ENCODE results near the gene ITPA. TPM values are rescaled to one million over a fixed set of nuclear protein-coding genes. Genes with fewer than 3 reads are reported as not detected.

Gene ITPA
- 8.6 and 20.5 TPM in 2 replicates for polyA plus RNA-seq

GRCh38 chr20:3209257-3209945, at the start of gene ITPA:
TSS of gene ITPA (plus strand) at chr20:3209498. CDS start at chr20:3209552, 54 bp downstream.

GRCh38 chr20:3172933-3173609, 36.2 kb upstream of the ITPA start, which contains the start of gene LZTS3:
TSS of gene LZTS3 (minus strand) at chr20:3173549. CDS start at chr20:3167163, 6,386 bp downstream.

GRCh38 chr20:3204124-3204794, 5.0 kb upstream of the ITPA start, which contains the start of gene DDRGK1:
TSS of gene DDRGK1 (minus strand) at chr20:3204682. CDS start at chr20:3204627, 55 bp downstream.

GRCh38 chr20:3239026-3239866, 29.9 kb downstream of the ITPA start, which contains the start of gene SLC4A11:
TSS of gene SLC4A11 (minus strand) at chr20:3239190. CDS start at chr20:3239137, 53 bp downstream.

Other genes starting within 250 kb of the ITPA start
- gene GNRH2, start 165.9 kb upstream of the ITPA start, polyA plus RNA-seq: not detected in 2 replicates
- gene MRPS26, start 163.4 kb upstream of the ITPA start, polyA plus RNA-seq: 17.0 and 27.5 TPM in 2 replicates
- not detected in 2 replicates for gene OXT, start 137.9 kb upstream of the ITPA start, polyA plus RNA-seq
- not detected in 2 replicates for gene AVP, start 124.8 kb upstream of the ITPA start, polyA plus RNA-seq
- gene FASTKD5, start 49.6 kb upstream of the ITPA start, polyA plus RNA-seq: 9.1 and 14.6 TPM in 2 replicates
- gene UBOX5, start 49.6 kb upstream of the ITPA start, polyA plus RNA-seq: 1.1 and 3.0 TPM in 2 replicates
- gene LZTS3, start 35.9 kb upstream of the ITPA start, polyA plus RNA-seq: 1.3 and 5.0 TPM in 2 replicates
- gene DDRGK1, start 4.8 kb upstream of the ITPA start, polyA plus RNA-seq: 36.2 and 44.5 TPM in 2 replicates
- gene SLC4A11, start 29.7 kb downstream of the ITPA start, polyA plus RNA-seq: 0.34 and 1.2 TPM in 2 replicates
- 3.0 and 4.1 TPM in 2 replicates for gene DNAAF9, start 198.2 kb downstream of the ITPA start, polyA plus RNA-seq

Measured in Purkinje cell (primary cell).